Measurements from ENCODE around the gene ADGRE2. TPM values are rescaled to one million over a fixed set of nuclear protein-coding genes. Genes with fewer than 3 reads are reported as not detected.
"Not testable (repeated sequence)": the region's sequence is repeated elsewhere in the genome, so short reads cannot be mapped to it uniquely, and the experiment has no call there.

The ADGRE2 gene
- total RNA-seq, 1 experiment from 2014 or later = 1.2 TPM

GRCh38 chr19:14767466-14767971 lies 10.8 kb downstream of the ADGRE2 start:
- no peak overlapping the region for H3K14ac ChIP-seq (ENCODE audit: insufficient read depth, low read length)
- no peak overlapping the region for H2BK20ac ChIP-seq (ENCODE audit: low read depth, low read length, poor library complexity, severe bottlenecking)
- no peaks in the 10 kb centered on the region for H3K23me2 ChIP-seq (ENCODE audit: insufficient read length, low read depth, low read length, poor library complexity, severe bottlenecking)
- no CpG with 5 or more reads among the region's 2 CpGs for WGBS (ENCODE audit: extremely low coverage, insufficient read length, low lambda C conversion rate)
- H2BK15ac ChIP-seq (ENCODE audit: low read depth, low read length) = no peak overlapping the region
- no peak overlapping the region for H4K5ac ChIP-seq (ENCODE audit: insufficient read length, low read depth, low read length)
- no peak overlapping the region for H4K8ac ChIP-seq (replicated peaks; ENCODE audit: insufficient read length, low read depth, low read length)
- H4K20me1 ChIP-seq (ENCODE audit: control insufficient read depth, insufficient read depth, insufficient read length) = no peaks in the 10 kb centered on the region
- H4K91ac ChIP-seq (ENCODE audit: insufficient read length, low read depth, low read length) = no peak overlapping the region
- no peaks in the 10 kb centered on the region for H3K79me1 ChIP-seq (ENCODE audit: insufficient read depth, low read depth, low read length, poor library complexity, severe bottlenecking)
- H3K9ac ChIP-seq (ENCODE audit: extremely low read depth, insufficient read length, low read length) = no peak overlapping the region
- H3K27ac ChIP-seq (ENCODE audit: insufficient read length, low read depth, low read length) = no peak overlapping the region
- Mint-ChIP-seq H3K27me3 (ENCODE audit: low read depth) (no peaks in the 10 kb centered on the region; the same call in 1 of the 2 replicates), H3K9me3 (peaks cover 20 to 75% of the 10 kb centered on the region in 2 experiments), H3K36me3 (ENCODE audit: insufficient read depth in 1 of 3, low read depth in 3 of 3) (peaks cover 6 to 14% (median 6%) of the 10 kb centered on the region in 3 experiments), H3K4me3 (no peak overlapping the region), H3K4me1 (no peaks in the 10 kb centered on the region; a peak in 1 of 4 replicates), H3K27ac (no peak overlapping the region)
- no peak overlapping the region for H2BK5ac ChIP-seq (ENCODE audit: insufficient read length, low read length)
- no peak overlapping the region for H2BK120ac ChIP-seq (ENCODE audit: low read depth, low read length, poor library complexity, severe bottlenecking)
- no peaks in the 10 kb centered on the region for H3K79me2 ChIP-seq (ENCODE audit: insufficient read depth, low read length)
- no peak overlapping the region for H3K4me2 ChIP-seq (ENCODE audit: insufficient read depth, insufficient read length, low read length)
- H3K23ac ChIP-seq (ENCODE audit: insufficient read length, low read depth, low read length) = no peak overlapping the region
- no peak overlapping the region for H3T11ph ChIP-seq (ENCODE audit: low read length)
- DNase-seq = no peak
- H3K18ac ChIP-seq (ENCODE audit: insufficient read length, low read depth, low read length) = no peak overlapping the region
- no peaks in the 10 kb centered on the region for H3K4me1 ChIP-seq (ENCODE audit: insufficient read depth, low read length)
- no peak overlapping the region for H2AFZ ChIP-seq (ENCODE audit: low read length)
- no peak overlapping the region for H2BK12ac ChIP-seq (ENCODE audit: insufficient read length, low read depth, low read length)
- H3K9me3 ChIP-seq (ENCODE audit: control insufficient read depth, low read depth, low read length) = no peaks in the 10 kb centered on the region
- no peaks in the 10 kb centered on the region for H3K27me3 ChIP-seq (ENCODE audit: insufficient read depth, low read length)
- no peak overlapping the region for H3K56ac ChIP-seq (ENCODE audit: insufficient read length, low read depth, low read length)
- no peak for TF ChIP-seq CTCF (conservative IDR thresholded peaks at IDR 0.05)
- H2AK5ac ChIP-seq (ENCODE audit: insufficient read length, low read length) = no peak overlapping the region
- no peak overlapping the region for H3K4ac ChIP-seq (ENCODE audit: low read depth, low read length)

- H3K27me3 Mint-ChIP-seq (ENCODE audit: low read depth); H3K9me3 ChIP-seq (ENCODE audit: control insufficient read depth, low read depth, low read length); H3K23me2 ChIP-seq (ENCODE audit: insufficient read length, low read depth, low read length, poor library complexity, severe bottlenecking); H3K4me1 ChIP-seq (ENCODE audit: insufficient read depth, low read length); H3K18ac ChIP-seq (ENCODE audit: insufficient read length, low read depth, low read length); H3K79me1 ChIP-seq (ENCODE audit: insufficient read depth, low read depth, low read length, poor library complexity, severe bottlenecking); H2BK120ac ChIP-seq (ENCODE audit: low read depth, low read length, poor library complexity, severe bottlenecking); H3K27ac ChIP-seq (ENCODE audit: insufficient read length, low read depth, low read length); H4K5ac ChIP-seq (ENCODE audit: insufficient read length, low read depth, low read length); H3K23ac ChIP-seq (ENCODE audit: insufficient read length, low read depth, low read length); H3K27ac Mint-ChIP-seq; H2AFZ ChIP-seq (ENCODE audit: low read length); H2AK5ac ChIP-seq (ENCODE audit: insufficient read length, low read length); H3K27me3 ChIP-seq (ENCODE audit: insufficient read depth, low read length); H3K4me3 Mint-ChIP-seq; H4K8ac ChIP-seq (replicated peaks; ENCODE audit: insufficient read length, low read depth, low read length); H4K20me1 ChIP-seq (ENCODE audit: control insufficient read depth, insufficient read depth, insufficient read length); DNase-seq; H2BK12ac ChIP-seq (ENCODE audit: insufficient read length, low read depth, low read length); H3K9ac ChIP-seq (ENCODE audit: extremely low read depth, insufficient read length, low read length); H3K4ac ChIP-seq (ENCODE audit: low read depth, low read length); H3T11ph ChIP-seq (ENCODE audit: low read length); H2BK20ac ChIP-seq (ENCODE audit: low read depth, low read length, poor library complexity, severe bottlenecking); H3K4me1 Mint-ChIP-seq; H3K79me2 ChIP-seq (ENCODE audit: insufficient read depth, low read length); H3K4me2 ChIP-seq (ENCODE audit: insufficient read depth, insufficient read length, low read length); H3K14ac ChIP-seq (ENCODE audit: insufficient read depth, low read length); H2BK15ac ChIP-seq (ENCODE audit: low read depth, low read length); H2BK5ac ChIP-seq (ENCODE audit: insufficient read length, low read length); H4K91ac ChIP-seq (ENCODE audit: insufficient read length, low read depth, low read length); H3K56ac ChIP-seq (ENCODE audit: insufficient read length, low read depth, low read length): not testable (repeated sequence)
- WGBS (ENCODE audit: extremely low coverage, insufficient read length, low lambda C conversion rate) = no CpG with 5 or more reads among the region's 15 CpGs
- Mint-ChIP-seq H3K36me3 (ENCODE audit: insufficient read depth in 1 of 3, low read depth in 3 of 3) (peaks cover 12 to 17% (median 12%) of the 10 kb centered on the region in 3 experiments), H3K9me3 (peaks cover 23 to 75% of the 10 kb centered on the region in 2 experiments)
Observed at GRCh38 chr19:14765841-14766240, 12.5 kb downstream of the ADGRE2 start.
